Transverse colon (tissue), 4 donors: ENCODE data around the gene C16orf82. TPM values are rescaled to one million over a fixed set of nuclear protein-coding genes. Genes with fewer than 3 reads are reported as not detected.
"Not testable (repeated sequence)": the region's sequence is repeated elsewhere in the genome, so short reads cannot be mapped to it uniquely, and the experiment has no call there.

ENCODE experiments used
- DNase-seq: peaks from one replicate; pipeline ENCODE4 v3.0.0-alpha.2; 2019
- H3K27ac ChIP-seq, 4 donors: fragments of 200-600 bp; sonication (generic); 2 replicates each; pipeline ENCODE4 v1.5.1; 2016 to 2018; ENCODE audit warnings: inconsistent platforms in 4 of 4
- H3K27me3 ChIP-seq: fragments of 200-600 bp; sonication (generic); 2 replicates; pipeline ENCODE4 v1.5.1; 2017; ENCODE audit warnings: inconsistent platforms
- H3K36me3 ChIP-seq, 4 donors: fragments of 200-600 bp; sonication (generic); 2 replicates each; pipeline ENCODE4 v1.5.1; 2017 to 2019; ENCODE audit warnings: inconsistent platforms in 4 of 4
- H3K4me1 ChIP-seq, 4 donors: fragments of 200-600 bp; sonication (generic); 2 replicates each; pipeline ENCODE4 v1.5.1; 2017 to 2020; ENCODE audit warnings: inconsistent platforms in 4 of 4
- H3K4me3 ChIP-seq, 4 donors: fragments of 200-600 bp; sonication (generic); 1 replicate in 1 of 4; 2 replicates in 3 of 4; pipeline versions ENCODE4 v1.5.1 to v1.6.1; 2017 to 2019; ENCODE audit warnings: inconsistent platforms in 4 of 4
- H3K9me3 ChIP-seq, 2 donors: fragments of 200-600 bp; sonication (generic); 2 replicates each; pipeline ENCODE4 v1.5.1; 2017 to 2019; ENCODE audit warnings: inconsistent platforms in 2 of 2
- EP300 ChIP-seq: sonication (generic); formaldehyde crosslinking; IDR thresholded peaks from one replicate; pipeline ENCODE4 v1.6.1; 2017; ENCODE audit warnings: antibody characterized with exemption, low read depth
- POLR2A ChIP-seq: fragments of 450-650 bp; IDR thresholded peaks from one replicate; pipeline ENCODE4 v1.6.1; 2016; ENCODE audit warnings: antibody characterized with exemption, mild to moderate bottlenecking, moderate library complexity
- POLR2AphosphoS5 ChIP-seq, 3 donors: sonication (generic); formaldehyde crosslinking; IDR thresholded peaks; one replicate each; pipeline ENCODE4 v1.6.1; 2016; ENCODE audit warnings: antibody characterized with exemption in 3 of 3
- WGBS, 2 donors: methylation state at CpG; one replicate each; pipeline ENCODE4 v1.1.5; 2018; ENCODE audit warnings: low coverage in 1 of 2; 5-methylcytosine and 5-hydroxymethylcytosine counted together
- in situ Hi-C, 4 donors: fragments of 200-750 bp; cut with MboI; loops; one replicate each; pipeline versions ENCODE4 v1.15.0 to v1.15.1; 2017; ENCODE audit warnings: low sequenced_read_pairs in 3 of 4, low pct_ligation_motif_present in 1 of 4, low pct_unique_long_range_greater_than_20kb in 1 of 4
- intact Hi-C: fragments of 100-400 bp; cut with DNase I; formaldehyde crosslinking; loops from one replicate; pipeline ENCODE4 v1.15.1; 2023; ENCODE audit warnings: low total_unique reads
- total RNA-seq, 4 donors: library from RNA; depleted of rRNA; stranded (reverse); fragments of >200 nt; gene quantifications; one replicate each; pipeline ENCODE4 v1.1.0, GENCODE V29; 2016
- TF ChIP-seq, protein P1 (sequence below), 5 experiments: fragments of 200-600 bp in 3 of 5; fragments of 450-650 bp in 2 of 5; sonication (generic) in 3 of 5; IDR thresholded peaks; 1 replicate in 2 of 5; 2 replicates in 3 of 5; pipeline ENCODE4 v1.5.1; 2016 to 2017; ENCODE audit warnings: antibody characterized with exemption in 5 of 5, inconsistent platforms in 3 of 5, mild to moderate bottlenecking in 2 of 5, moderate library complexity in 1 of 5

Gene C16orf82
- total RNA-seq, 4 donors from 2014 or later: not detected

- no peaks in the 10 kb centered on the region for H3K36me3 ChIP-seq
- in situ Hi-C loops (no loop called here), intact Hi-C loops (no loop called here)
- no peaks in the 10 kb centered on the region for H3K9me3 ChIP-seq
- no peak overlapping the region for H3K27ac ChIP-seq
- DNase-seq: no peak
- whole genome bisulfite sequencing, 2 donors: 62 to 76% methylated on average over 3 to 6 of the region's 6 CpGs
- no peak for TF ChIP-seq POLR2AphosphoS5 (IDR thresholded peaks at IDR 0.05)
- TF ChIP-seq, protein P1, sequence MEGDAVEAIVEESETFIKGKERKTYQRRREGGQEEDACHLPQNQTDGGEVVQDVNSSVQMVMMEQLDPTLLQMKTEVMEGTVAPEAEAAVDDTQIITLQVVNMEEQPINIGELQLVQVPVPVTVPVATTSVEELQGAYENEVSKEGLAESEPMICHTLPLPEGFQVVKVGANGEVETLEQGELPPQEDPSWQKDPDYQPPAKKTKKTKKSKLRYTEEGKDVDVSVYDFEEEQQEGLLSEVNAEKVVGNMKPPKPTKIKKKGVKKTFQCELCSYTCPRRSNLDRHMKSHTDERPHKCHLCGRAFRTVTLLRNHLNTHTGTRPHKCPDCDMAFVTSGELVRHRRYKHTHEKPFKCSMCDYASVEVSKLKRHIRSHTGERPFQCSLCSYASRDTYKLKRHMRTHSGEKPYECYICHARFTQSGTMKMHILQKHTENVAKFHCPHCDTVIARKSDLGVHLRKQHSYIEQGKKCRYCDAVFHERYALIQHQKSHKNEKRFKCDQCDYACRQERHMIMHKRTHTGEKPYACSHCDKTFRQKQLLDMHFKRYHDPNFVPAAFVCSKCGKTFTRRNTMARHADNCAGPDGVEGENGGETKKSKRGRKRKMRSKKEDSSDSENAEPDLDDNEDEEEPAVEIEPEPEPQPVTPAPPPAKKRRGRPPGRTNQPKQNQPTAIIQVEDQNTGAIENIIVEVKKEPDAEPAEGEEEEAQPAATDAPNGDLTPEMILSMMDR (IDR thresholded peaks at IDR 0.05): no peak
- TF ChIP-seq POLR2A: no peak
- no peak for TF ChIP-seq EP300
- no peak overlapping the region for H3K4me3 ChIP-seq
- H3K4me1 ChIP-seq: no peaks in the 10 kb centered on the region
- peaks cover 25% of the 10 kb centered on the region for H3K27me3 ChIP-seq
Observed at GRCh38 chr16:27085182-27085581, 18.5 kb downstream of the C16orf82 start.

- in situ Hi-C loops: not testable (repeated sequence)
- WGBS, 2 donors: 73 to 86% methylated on average over 9 of the region's 9 CpGs
Observed at GRCh38 chr16:27086031-27086430, 19.3 kb downstream of the C16orf82 start.

DNA sequence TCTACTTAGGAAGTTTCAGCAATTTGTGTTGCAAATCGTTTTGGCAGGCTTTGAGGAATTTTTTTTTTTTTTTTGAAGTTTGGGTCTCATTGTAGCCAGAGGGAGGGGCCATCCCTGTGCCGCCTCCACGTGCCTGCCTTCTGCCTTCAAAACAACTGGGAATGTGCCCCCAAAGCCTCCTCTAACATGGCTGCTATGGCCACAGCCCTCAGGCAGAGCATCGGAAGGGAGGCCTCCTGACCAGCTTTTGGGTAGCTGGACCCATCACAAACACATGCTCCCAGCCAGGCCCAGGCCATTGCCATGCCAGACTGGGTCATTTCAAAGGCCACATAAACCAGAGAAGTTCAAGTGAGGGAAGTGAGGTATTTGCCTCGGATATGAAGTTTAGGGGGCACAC lies 21.5 kb downstream of the C16orf82 start:
- in situ Hi-C loops: no loop called here

More at GRCh38 chr16:27086031-27086430, 19.3 kb downstream of the C16orf82 start:
- intact Hi-C loops, H3K9me3 ChIP-seq, H3K4me1 ChIP-seq, H3K36me3 ChIP-seq, DNase-seq, H3K4me3 ChIP-seq, H3K27ac ChIP-seq: not testable (repeated sequence)
- H3K27me3 ChIP-seq: peaks cover 25% of the 10 kb centered on the region

GRCh38 chr16:27096375-27096774 lies 29.6 kb downstream of the C16orf82 start:
- peaks cover 6% of the 10 kb centered on the region for H3K27me3 ChIP-seq
- H3K9me3 ChIP-seq: no peaks in the 10 kb centered on the region
- TF ChIP-seq EP300: no peak
- no peak for TF ChIP-seq POLR2AphosphoS5 (IDR thresholded peaks at IDR 0.05)
- TF ChIP-seq, protein P1 (IDR thresholded peaks at IDR 0.05): no peak
- no peak for TF ChIP-seq POLR2A
- no peak for DNase-seq
- H3K4me1 ChIP-seq: no peaks in the 10 kb centered on the region
- no peaks in the 10 kb centered on the region for H3K36me3 ChIP-seq
- no peak overlapping the region for H3K4me3 ChIP-seq
- intact Hi-C loops: no loop called here
- no peak overlapping the region for H3K27ac ChIP-seq
- WGBS, 2 donors: 72 to 86% methylated on average over 2 of the region's 2 CpGs
- in situ Hi-C loops: no loop called here

More for the DNA sequence above, 21.5 kb downstream of the C16orf82 start:
- Histone ChIP-seq H3K4me3 (no peak overlapping the region), H3K27me3 (peaks cover 31% of the 10 kb centered on the region), H3K27ac (no peak overlapping the region), H3K36me3 (no peaks in the 10 kb centered on the region), H3K9me3 (no peaks in the 10 kb centered on the region), H3K4me1 (no peaks in the 10 kb centered on the region)
- intact Hi-C loops: no loop called here
- 48 to 71% methylated on average over 1 to 5 of the region's 5 CpGs for WGBS, 2 donors
- no peak for TF ChIP-seq POLR2A
- no peak for TF ChIP-seq EP300
- TF ChIP-seq, protein P1 (IDR thresholded peaks at IDR 0.05): no peak
- TF ChIP-seq POLR2AphosphoS5 (IDR thresholded peaks at IDR 0.05): no peak
- no peak for DNase-seq

- in situ Hi-C loops (no loop called here), intact Hi-C loops (no loop called here)
- Histone ChIP-seq H3K36me3 (no peaks in the 10 kb centered on the region), H3K9me3 (no peaks in the 10 kb centered on the region), H3K27ac (no peak overlapping the region), H3K27me3 (peaks cover 1% of the 10 kb centered on the region), H3K4me3 (no peak overlapping the region), H3K4me1 (no peaks in the 10 kb centered on the region)
- TF ChIP-seq, protein P1 (IDR thresholded peaks at IDR 0.05): no peak
- TF ChIP-seq POLR2A (no peak), POLR2AphosphoS5 (IDR thresholded peaks at IDR 0.05) (no peak), EP300 (no peak)
- no peak for DNase-seq
- WGBS, 2 donors: 63 to 75% methylated on average over 5 to 6 of the region's 6 CpGs
Observed at GRCh38 chr16:27097800-27098230, 31.1 kb downstream of the C16orf82 start.
